ENCODE measurements around the gene PITPNC1. TPM values are rescaled to one million over a fixed set of nuclear protein-coding genes. Genes with fewer than 3 reads are reported as not detected.
"Not testable (repeated sequence)": the region's sequence is repeated elsewhere in the genome, so short reads cannot be mapped to it uniquely, and the experiment has no call there.

The PITPNC1 gene
- total RNA-seq, 1 donor from 2014 or later = 70.9 TPM

GRCh38 chr17:67689534-67690177, 312.6 kb downstream of the PITPNC1 start:
- DNase-seq (ENCODE audit: low spot score in 2 of 2) = peak; percentile 23 to 71
- FAIRE-seq = peak; percentile 65

GRCh38 chr17:67693811-67694210, 316.7 kb downstream of the PITPNC1 start:
- FAIRE-seq = no peak
- DNase-seq (ENCODE audit: low spot score in 2 of 2) = no peak

DNA sequence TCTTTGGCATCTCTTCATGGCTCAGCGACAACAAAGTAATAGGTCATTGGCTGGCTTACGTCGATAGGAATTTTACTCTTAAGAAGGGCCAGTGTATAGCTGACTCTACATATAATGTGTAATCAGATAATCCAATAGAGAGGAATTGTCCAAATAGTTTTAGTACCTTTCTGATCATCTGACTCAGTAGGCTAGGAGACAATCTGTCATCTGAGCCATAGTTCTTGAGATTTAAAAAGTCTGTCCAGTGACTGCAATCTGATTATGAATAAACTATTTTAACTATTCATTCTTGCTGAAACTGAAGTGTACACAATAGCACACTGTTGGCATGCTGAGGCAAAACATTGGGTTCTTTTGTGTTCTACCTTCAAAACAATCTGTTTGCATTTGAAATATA, 319.3 kb downstream of the PITPNC1 start:
- FAIRE-seq = no peak
- no peak for DNase-seq (ENCODE audit: low spot score in 2 of 2)

DNA sequence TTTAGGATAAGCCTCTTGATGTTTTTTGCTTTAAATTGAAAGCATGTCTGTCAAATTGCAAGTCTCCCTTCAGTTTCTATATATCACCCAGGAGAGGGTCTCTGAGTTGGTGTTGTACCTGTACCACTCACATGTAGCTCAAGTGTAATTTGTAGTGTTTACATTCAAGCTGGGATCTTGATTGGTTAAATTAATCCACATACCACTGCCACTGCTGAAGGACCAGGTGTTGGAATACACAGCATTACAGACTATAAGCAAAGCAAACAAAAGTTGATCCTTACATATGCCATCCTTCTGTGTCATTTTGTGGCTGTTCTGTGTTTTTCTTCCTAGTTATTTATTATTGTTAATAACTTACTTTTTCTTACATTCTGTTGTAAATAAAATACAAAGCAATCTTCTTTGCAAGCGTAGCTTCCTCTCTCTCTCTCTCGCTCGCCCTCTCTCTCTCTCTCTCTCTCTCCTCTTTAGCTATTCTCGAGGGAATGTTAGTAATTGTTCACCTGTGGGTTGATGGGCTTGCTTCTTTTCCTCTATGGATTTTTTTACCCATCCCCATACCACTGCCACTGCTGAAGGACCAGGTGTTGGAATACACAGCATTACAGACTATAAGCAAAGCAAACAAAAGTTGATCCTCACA, 319.9 kb downstream of the PITPNC1 start:
- FAIRE-seq (no peak), DNase-seq (ENCODE audit: low spot score in 2 of 2) (no peak)

DNA sequence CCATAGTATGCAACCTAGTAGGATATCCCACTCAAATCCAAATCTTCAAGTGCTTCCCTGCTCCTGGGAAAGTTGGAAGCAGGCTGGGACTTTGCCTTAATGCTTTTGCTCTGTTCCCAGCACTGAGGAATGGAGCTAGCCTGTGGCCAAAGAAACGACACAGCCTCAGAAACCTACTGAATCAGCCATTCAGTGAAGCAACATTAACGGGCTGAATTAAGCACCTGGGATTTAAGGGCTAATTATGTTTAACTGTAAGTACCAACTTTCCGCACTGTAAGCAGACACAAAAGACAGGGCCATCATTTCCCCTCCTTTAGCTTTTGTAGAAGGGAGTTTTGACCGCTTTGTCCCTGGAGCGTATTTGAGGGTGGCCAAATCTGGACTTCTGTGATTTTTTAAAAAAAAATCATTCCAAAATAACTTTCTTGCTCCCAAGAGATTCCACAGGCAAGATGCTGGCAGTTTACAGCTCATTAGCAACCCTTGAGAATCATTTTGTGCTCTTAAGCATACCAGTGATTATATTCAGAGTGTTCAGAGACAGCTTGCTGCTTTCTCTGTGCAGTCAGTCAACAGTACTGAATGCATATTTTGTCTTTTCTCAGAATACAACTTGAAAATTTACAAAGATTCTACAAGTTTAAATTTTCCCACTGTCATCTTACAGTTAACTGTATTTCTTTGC, 323.1 kb downstream of the PITPNC1 start:
- no peak for FAIRE-seq
- DNase-seq (ENCODE audit: low spot score in 2 of 2) = no peak

GRCh38 chr17:67700725-67701119, 323.6 kb downstream of the PITPNC1 start:
- DNase-seq (ENCODE audit: low spot score in 2 of 2) (no peak), FAIRE-seq (no peak)

DNA sequence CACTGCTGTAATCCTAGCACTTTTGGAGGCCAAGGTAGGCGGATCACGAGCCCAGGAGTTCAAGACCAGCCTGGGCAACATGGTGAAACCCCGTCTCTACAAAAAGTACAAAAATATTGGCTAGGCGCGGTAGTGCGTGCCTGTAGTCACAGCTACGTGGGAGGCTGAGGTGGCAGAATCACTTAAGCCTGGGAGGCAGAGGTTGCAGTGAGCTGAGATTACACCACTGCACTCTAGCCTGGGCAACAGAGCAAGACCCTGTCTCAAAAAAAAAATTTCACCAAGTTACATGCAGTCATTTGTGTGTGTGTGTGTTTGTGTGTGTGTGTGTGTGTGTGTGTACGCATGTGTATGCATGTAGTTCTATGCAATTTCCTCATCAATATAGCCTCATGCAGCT, 325.8 kb downstream of the PITPNC1 start:
- FAIRE-seq; DNase-seq (ENCODE audit: low spot score in 2 of 2): not testable (repeated sequence)

- DNase-seq (ENCODE audit: low spot score in 2 of 2) = no peak
- FAIRE-seq = no peak
Observed at GRCh38 chr17:67707442-67707841, 330.4 kb downstream of the PITPNC1 start.

- FAIRE-seq (no peak), DNase-seq (ENCODE audit: low spot score in 2 of 2) (no peak)
Observed at GRCh38 chr17:67708378-67708777, 331.3 kb downstream of the PITPNC1 start.

GRCh38 chr17:67711916-67712315, 334.8 kb downstream of the PITPNC1 start:
- DNase-seq (ENCODE audit: low spot score in 2 of 2) = no peak
- no peak for FAIRE-seq

DNA sequence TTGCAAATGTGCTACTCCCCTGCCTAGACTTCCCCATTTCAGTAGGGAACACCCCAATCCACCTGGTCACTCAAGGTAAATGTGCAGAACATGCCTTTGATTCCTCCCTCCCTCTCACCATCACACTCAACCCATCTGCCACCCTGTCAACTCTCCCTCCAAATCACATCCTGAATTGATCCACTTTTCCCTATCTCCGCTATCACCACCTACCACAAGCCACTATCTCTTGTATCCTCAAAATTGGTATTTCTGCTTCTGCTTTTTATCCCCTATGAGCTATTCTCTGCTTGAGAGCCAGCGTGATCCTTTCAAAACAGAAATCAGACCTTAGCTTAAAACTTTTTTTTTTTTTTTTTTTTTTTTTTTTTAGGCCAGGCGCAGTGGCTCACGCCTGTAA, 335.3 kb downstream of the PITPNC1 start:
- DNase-seq (ENCODE audit: low spot score in 2 of 2) (no peak), FAIRE-seq (no peak)

GRCh38 chr17:67713169-67713568, 336.1 kb downstream of the PITPNC1 start:
- DNase-seq (ENCODE audit: low spot score in 2 of 2) (no peak), FAIRE-seq (no peak)

- no peak for FAIRE-seq
- no peak for DNase-seq (ENCODE audit: low spot score in 2 of 2)
Observed at GRCh38 chr17:67716405-67716798, 339.3 kb downstream of the PITPNC1 start.

GRCh38 chr17:67717192-67717623, 340.1 kb downstream of the PITPNC1 start:
- DNase-seq (ENCODE audit: low spot score in 2 of 2) = no peak
- FAIRE-seq = no peak

DNA sequence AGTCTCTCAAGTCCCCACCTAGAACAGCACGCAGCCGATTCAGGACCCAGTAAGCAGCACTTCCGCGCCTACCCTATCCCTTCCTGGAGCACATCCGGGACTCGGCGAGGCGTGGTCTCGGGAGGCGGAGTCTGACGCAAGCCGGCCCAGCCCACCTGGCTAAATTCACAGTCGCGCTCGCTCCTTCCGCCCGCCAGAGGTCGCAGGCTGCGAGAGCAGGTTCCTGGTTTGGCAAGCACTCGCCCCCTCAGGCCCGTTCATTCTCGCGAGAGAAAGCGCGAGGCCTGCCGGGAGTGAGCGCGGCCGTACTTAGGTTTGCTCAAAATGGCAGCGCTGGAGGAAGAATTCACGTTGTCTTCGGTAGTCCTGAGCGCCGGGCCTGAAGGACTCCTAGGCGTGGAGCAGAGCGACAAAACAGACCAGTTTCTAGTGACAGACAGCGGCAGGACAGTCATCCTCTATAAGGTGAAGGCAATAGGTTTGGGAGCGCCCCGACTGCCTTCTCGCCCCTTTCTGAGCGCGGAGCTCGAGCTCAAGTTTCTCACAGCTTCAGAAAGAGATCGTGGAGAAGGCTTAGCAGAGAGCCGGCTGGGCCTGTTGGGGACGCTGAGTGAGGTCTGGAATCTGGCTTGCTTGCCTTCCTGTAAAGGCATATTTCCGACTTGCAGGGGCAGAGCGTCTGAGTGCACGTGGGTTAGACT, 340.7 kb downstream of the PITPNC1 start, which contains the start of gene NOL11:
Gene NOL11, plus strand, starts transcription at position 313 of the 701 bp plus-strand sequence. Its CDS starts 12 bp downstream, at position 325.
- peak; percentile 57 for FAIRE-seq
- DNase-seq (ENCODE audit: low spot score in 2 of 2) = peak; percentile 86 to 98

DNA sequence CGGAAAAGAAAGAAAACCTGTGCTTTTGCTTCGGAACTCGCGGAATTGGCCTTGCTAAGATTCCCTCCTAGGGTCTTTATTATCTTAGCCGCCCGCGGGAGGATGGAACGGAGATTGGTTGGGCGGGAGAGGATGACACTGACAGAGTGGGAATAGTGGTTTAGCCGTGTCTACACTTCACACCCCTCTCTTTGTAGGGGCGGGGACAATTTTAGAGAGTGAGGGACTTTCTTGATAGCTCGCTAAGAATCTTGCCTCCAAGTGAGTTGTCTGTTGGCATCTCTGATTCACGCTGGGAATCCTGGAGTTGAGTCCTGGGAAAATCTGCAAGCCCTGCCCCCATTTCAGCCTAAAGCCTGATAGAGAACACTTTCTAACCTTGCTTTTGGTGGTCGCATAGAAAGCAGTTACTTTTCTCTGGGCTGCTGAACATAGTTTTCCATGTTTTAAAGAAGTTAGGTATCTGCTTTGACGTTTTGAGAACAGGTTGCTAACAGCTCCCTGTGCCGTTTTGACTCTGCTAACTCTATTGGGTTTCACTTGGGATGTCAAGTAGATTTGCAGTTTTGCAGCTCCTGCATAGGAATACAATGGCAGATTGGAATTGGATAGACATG, 341.4 kb downstream of the PITPNC1 start:
- peak in 1 of 2 donors; percentile 31 for DNase-seq (ENCODE audit: low spot score in 2 of 2)
- FAIRE-seq = no peak

- no peak for FAIRE-seq
- DNase-seq (ENCODE audit: low spot score in 2 of 2) = no peak
Observed at GRCh38 chr17:67725373-67725791, 348.3 kb downstream of the PITPNC1 start.

- no peak for DNase-seq (ENCODE audit: low spot score in 2 of 2)
- FAIRE-seq = no peak
Observed at GRCh38 chr17:67725807-67726206, 348.7 kb downstream of the PITPNC1 start.

DNA sequence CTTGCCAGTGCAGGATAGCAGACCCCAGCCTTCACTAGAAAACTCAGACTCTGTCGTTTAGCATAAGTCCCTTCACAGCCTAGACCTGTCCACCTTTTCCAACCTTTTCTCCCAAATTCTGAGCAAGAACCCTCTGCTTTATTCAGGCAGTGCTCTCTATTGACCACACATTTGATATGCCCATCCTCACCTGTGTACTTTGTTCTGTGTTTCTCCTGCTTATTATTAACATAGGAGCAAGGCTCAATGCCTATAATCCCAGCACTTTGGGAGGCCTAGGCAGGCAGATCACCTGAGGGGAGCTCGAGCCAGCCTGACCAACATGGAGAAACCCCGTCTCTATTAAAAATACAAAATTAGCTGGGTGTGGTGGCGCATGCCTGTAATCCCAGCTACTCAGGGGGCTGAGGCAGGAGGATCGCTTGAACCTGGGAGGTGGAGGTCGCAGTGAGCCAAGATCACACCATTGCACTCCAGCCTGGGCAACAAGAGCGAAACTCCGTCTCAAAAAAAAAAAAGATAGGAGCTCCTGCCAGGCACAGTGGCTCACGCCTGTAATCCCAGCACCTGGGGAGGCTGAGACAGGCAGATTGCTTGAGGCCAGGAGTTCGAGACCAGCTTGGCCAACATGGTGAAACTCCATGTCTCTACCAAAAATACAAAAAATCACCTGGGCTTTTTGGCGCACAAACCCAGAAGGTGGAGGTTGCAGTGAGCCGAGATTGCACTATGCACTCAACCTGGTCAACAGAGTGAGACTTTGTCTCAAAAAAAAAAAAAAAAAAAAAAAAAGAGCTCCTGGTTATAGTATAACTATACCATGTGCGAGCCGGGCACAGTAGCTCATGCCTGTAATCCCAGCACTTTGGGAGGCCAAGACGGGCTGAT, 350.3 kb downstream of the PITPNC1 start:
- FAIRE-seq; DNase-seq (ENCODE audit: low spot score in 2 of 2): not testable (repeated sequence)
